SW480 (cell line): ENCODE results near the gene PEX1.
A peak's percentile ranks its signal among the peaks of the same experiment; 100 is the strongest.
"Not testable (repeated sequence)": the region's sequence is repeated elsewhere in the genome, so short reads cannot be mapped to it uniquely, and the experiment has no call there.

Source experiments
- DNase-seq: peaks from one replicate; pipeline ENCODE4 v3.0.0-alpha.2; 2016; ENCODE audit warnings: low spot score

PEX1 gene

GRCh38 chr7:92528188-92528957, at the start of gene PEX1, which contains the start of gene RBM48:
Gene PEX1, minus strand, starts transcription at chr7:92528520. Its CDS starts 85 bp downstream, at chr7:92528435.
Gene RBM48, plus strand, starts transcription at chr7:92528795. Its CDS starts 19 bp downstream, at chr7:92528814.
- DNase-seq, result peak; percentile 100

DNA sequence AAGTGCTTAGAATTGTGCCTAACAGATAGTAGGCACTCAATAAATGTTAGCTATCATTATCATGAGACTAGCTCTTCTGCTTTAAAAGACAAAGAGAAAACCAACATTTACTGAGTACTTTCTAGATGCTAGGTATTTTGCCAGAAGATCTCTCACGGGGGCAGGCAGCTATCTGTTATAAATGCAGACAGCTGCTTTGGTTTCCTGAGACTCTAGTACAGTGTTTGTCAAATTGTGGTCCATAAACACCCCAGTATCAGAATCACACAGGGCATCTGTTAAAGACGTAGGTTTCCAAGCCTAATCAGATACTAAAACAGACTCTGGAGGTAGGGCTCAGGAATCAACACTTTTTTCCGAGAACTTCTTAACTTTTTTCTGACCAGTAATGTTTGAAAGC, 48.0 kb upstream of the PEX1 start:
- DNase-seq, result no peak

- DNase-seq, result no peak
Observed at GRCh38 chr7:92569137-92569536, 40.8 kb upstream of the PEX1 start.

DNA sequence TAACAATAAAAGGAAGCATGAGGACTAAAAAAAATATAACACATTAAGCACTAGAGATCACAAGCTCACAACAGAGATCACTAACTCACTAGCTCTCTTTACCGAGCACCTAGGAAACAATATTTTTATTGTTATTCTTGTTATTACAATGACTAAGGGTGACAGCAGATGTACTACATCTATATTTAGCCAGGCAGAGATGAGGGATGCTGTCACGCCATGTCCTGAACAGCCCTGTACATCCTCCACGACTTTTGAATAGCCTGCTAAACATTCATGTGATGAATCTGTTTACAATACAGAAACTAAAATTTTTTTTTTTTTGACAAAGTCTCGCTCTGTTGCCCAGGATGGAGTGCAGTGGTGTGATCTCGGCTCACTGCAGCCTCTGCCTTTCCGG, 39.1 kb upstream of the PEX1 start:
- DNase-seq, result no peak

DNA sequence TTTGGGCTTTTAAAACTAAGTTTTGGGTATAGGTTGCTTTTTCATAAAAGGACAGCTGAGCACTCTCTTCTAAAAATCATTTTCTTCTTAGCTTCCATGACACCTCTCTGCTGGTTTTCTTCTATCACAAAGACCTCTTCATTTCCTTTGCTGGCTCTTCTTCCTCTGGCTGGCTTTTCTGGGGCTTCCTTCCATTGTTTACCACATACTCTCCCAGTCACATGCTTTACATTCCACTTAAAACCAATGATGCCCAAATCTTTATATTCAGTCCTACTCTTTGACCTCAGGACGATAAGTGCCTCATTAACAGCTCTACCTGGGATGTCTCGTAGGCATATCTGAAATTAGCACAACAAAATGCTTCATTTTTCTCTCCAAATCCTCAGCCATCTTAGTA, 35.0 kb upstream of the PEX1 start:
- no peak for DNase-seq

- DNase-seq, result no peak
Observed at GRCh38 chr7:92560602-92561001, 32.3 kb upstream of the PEX1 start.

GRCh38 chr7:92557808-92558362, 29.6 kb upstream of the PEX1 start:
- DNase-seq, result no peak

GRCh38 chr7:92557249-92557648, 28.9 kb upstream of the PEX1 start:
- no peak for DNase-seq

GRCh38 chr7:92550194-92550593, 21.9 kb upstream of the PEX1 start:
- DNase-seq, result no peak

DNA sequence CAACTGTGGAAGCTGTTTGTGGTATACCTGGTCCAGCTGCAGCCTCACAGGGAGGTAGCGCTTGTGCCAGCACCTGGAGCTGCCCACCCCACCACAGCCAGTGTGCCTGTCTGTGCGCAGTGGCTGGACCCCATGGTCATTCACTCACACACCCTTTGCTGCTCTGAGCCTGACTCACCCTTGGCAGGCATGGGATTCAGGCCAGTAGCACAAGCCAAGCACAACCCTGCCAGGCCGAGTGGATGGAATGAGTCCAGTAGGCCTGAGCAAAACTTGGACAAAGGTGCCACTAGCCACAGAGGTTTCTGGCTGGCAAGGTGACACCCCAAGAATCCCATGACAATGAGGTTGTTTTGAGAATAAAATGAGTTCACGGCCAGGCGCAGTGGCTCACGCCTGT, 19.3 kb upstream of the PEX1 start:
- DNase-seq, result no peak

DNA sequence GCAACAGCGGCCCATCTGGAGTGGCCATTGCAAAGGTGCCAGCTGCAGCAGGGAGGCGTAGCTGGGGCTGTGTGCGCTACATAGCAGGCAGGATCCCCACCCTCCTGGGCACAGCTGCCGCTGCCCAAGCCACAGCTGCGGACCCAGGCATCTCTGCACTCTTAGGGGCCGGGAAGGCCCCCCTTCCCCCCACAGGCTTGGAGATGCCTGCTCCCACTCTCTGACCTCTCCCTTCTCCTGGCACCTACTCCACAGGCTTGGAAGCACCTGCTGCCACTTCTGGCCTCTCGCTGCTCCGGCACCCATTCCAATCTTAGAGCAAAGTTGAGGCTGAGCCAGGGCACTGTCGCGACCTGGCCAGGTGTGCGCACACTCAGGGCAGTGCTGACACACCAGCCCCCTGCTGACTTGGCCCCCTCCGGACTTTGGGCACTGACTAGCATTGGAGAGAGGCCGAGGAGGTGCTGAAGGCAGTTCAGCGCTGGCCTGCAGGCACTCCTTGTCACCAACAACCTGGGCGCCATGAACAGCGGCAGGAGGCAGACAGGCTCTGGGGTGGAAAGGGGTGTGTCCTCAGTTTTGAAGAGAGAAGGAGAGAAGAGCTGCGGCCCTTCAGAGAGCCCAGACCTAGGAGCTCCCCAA, 18.7 kb upstream of the PEX1 start:
- no peak for DNase-seq

DNA sequence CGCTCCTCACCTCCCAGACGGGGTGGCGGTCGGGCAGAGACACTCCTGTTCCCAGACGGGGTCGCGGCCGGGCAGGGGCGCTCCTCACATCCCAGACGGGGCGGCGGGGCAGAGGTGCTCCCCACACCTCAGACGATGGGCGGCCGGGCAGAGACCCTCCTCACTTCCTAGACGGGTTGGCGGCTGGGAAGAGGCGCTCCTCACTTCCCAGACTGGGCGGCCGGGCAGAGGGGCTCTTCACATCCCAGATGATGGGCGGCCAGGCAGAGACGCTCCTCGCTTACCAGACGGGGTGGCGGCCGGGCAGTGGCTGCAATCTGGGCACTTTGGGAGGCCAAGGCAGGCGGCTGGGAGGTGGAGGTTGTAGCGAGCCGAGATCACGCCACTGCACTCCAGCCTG, 16.8 kb upstream of the PEX1 start:
- not testable (repeated sequence) for DNase-seq

- DNase-seq, result not testable (repeated sequence)
Observed at GRCh38 chr7:92543542-92543941, 15.2 kb upstream of the PEX1 start.

GRCh38 chr7:92534572-92534971, 6.3 kb upstream of the PEX1 start:
- DNase-seq, result no peak

DNA sequence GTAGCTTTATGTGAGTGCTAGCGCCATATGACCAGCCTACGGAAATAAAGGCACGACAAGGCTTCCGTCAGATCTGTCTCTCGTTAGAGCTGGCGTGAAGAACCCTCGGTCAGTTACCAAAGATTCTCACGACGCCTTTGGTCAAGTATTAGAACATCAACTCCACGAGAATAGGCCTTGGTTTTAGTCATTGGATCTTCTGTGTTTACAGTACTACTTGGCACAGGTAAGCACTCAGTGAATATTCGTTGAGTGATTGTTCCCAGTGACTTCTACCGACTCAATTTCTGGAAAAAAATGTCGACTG, 591 bp upstream of the PEX1 start:
- DNase-seq, result no peak

DNA sequence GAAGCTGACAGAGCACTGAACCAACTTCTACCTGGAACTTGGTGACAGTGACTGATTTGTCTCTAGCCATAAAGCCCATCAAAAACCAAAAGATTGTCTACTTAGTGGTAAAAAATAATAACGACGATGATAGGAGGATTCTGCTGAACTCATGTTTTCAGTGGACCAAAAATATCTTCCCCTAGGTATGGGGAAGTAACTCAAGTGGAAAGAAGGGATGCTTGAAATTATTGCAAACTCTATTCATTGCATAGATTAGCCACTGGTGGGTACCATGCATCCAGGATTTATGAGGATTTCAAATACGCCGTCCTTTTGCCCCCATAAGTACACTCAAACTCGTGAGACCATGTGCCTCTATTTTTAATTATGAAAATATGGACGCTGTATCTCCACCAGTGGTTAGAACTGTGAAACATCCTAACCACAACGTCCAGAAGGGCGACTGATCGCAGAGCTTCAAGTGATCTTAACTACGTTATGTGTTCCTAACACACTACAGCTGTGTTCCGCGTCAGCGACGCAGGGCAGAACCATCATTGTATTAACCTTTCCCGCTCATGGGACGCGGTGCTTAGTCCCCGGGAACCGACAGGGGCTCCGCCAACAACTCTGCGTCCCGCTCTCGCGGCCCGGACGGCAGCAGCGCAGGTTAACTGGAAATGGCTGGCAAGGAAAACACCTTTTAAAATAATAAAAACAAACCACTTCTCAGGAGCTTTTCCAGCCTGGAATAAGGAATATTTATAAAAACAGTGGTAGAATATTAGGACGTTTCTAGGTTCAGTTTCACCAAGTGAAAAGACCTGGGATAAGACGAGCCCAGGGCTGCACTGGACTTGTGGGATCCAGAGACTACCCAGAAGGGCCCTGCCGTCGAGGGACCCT, 776 bp downstream of the PEX1 start:
- DNase-seq, result peak; percentile 89

GRCh38 chr7:92523110-92523509, 5.2 kb downstream of the PEX1 start:
- no peak for DNase-seq

GRCh38 chr7:92520024-92520423, 8.3 kb downstream of the PEX1 start:
- no peak for DNase-seq

- no peak for DNase-seq
Observed at GRCh38 chr7:92517631-92518030, 10.7 kb downstream of the PEX1 start.

- no peak for DNase-seq
Observed at GRCh38 chr7:92513167-92513902, 15.0 kb downstream of the PEX1 start.

- DNase-seq, result no peak
Observed at GRCh38 chr7:92508946-92509345, 19.4 kb downstream of the PEX1 start.

GRCh38 chr7:92506363-92506762, 22.0 kb downstream of the PEX1 start:
- DNase-seq, result no peak
